G401.6 (cell line): Measurements from ENCODE around the gene BACE1-AS.
A peak's percentile ranks its signal among the peaks of the same experiment; 100 is the strongest.

Source experiments
- FAIRE-seq: peaks from 2 replicates; lab custom pipeline; 2012; peaks lifted over from hg19 to GRCh38; lab: Jason Lieb, UNC

The BACE1-AS gene

GRCh38 chr11:117327567-117328374 lies 36.6 kb downstream of the BACE1-AS start, which contains the start of gene CEP164:
TSS of gene CEP164 (plus strand) at chr11:117327854. CDS start at chr11:117338587, 10,733 bp downstream.
- FAIRE-seq = peak; percentile 96

DNA sequence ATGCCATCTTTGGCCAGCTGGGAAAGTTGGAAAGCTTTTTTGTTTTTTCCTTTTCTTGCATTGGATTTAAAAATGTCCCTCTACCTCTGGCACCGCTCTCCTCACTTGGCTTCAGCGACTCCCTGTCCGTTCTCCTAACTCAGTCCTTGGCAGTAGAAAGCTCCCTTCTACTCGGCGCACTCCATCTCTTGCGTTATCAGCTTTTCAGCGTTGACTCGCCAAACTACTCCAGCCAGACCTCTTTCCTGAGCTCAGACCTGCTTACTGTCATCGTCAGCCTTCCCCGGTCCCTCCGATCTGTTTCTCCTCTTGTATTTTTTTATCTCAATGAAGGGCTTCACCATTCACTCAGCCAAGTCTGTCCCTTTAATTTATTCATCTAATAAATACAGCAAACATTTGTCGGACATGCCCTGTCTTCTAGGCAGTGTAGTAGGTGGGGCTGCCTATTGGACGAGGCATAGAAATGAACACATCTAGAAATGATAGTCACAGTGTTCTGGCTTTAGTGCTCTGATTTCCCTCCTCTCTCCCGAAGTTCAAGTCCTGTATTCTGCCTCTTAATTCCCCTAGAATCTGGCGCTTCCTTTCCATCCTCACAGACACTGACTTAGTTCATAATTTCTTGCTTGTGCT lies 37.3 kb downstream of the BACE1-AS start:
- FAIRE-seq = no peak

DNA sequence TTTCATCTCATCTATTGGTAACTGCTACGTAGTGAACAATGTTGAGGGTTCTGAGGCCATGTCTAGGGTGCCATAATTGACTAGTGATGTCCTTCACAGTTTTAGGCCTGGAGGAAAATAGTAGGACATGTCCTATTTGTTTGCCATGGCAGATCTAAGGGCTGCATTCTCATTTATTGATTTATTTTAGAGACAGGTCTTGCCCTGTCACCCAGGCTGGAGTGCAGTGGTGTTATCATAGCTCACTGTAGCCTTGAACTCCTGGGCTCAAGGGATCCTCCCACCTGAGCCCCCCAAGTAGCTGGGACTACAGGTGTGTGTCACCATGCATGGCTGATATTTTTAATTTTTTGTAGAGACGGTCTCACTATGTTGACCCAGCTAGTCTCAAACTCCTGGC lies 41.7 kb downstream of the BACE1-AS start:
- FAIRE-seq = no peak

GRCh38 chr11:117333917-117334316 lies 42.8 kb downstream of the BACE1-AS start:
- FAIRE-seq = no peak

DNA sequence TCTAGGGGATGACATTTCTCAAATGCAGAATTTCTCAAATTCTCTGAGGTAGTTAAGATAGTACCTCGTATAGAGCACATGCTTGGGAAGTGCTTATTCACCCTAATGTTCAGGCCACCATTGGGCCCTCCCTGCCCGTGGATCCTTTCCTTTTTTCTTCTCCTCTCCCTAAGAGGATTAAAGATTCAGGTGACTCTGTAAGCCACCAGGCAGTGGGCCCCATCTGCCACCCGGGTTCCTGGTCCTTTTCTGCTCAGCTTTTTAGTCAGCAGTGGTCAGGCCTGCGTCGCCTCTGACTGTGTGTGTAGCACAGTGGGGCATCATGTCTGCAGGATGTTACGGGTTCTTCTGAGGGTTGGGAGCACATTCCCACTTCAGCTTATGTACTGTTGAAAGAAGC lies 43.8 kb downstream of the BACE1-AS start:
- FAIRE-seq = no peak

DNA sequence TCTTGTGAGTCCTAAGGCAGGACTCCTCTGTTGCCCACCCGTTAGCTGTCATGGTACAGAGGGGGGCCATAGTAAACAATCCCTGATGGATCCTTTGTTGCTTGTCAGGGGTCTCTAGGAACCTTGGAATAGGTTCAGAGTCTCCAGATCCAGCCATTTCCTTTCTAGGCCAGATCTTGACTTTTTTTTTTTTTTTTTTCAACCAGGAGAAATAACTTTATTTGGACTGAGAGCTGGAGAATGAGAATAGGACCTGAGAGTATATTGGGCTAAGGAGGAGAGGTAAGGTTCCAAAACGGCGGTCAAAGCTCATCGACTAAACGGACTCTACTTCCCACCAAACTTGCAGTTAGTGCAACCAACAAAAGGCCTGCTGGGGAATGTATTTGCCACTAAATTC lies 44.3 kb downstream of the BACE1-AS start:
- no peak for FAIRE-seq

- no peak for FAIRE-seq
These were observed 45.9 kb downstream of the BACE1-AS start for GRCh38 chr11:117337076-117337475.
